ENCODE measurements around the gene PDS5A. TPM values are rescaled to one million over a fixed set of nuclear protein-coding genes. Genes with fewer than 3 reads are reported as not detected.

The PDS5A gene
- total and polyA plus RNA-seq, 9 of the 15 experiments (the other 6 are each of a cell fraction or from before 2014, with no cell fraction given), result 16.4 to 85.4 (median 70.0) TPM

- TF ChIP-seq ETV6 (IDR thresholded peaks at IDR 0.05; ENCODE audit: borderline replicate concordance in 1 of 2, low read depth in 2 of 2, low read length in 1 of 2) (no peak), ETV6 (CRISPR knock-in tag; IDR thresholded peaks at IDR 0.05; ENCODE audit: borderline replicate concordance) (no peak), SMARCC2 (IDR thresholded peaks at IDR 0.05; ENCODE audit: low read depth) (no peak), FOSL1 (tag; conservative IDR thresholded peaks at IDR 0.05) (peak; percentile 93), ATF7 (IDR thresholded peaks at IDR 0.05) (peak; percentile 41; the same call in 1 of the 2 replicates), SOX6 (IDR thresholded peaks at IDR 0.05) (no peak), MEF2D (tag; conservative IDR thresholded peaks at IDR 0.05; ENCODE audit: low read depth) (no peak), TEAD4 (IDR thresholded peaks at IDR 0.05; ENCODE audit: low read length) (peak; percentile 38; the same call in 1 of the 2 replicates), TEAD4 (CRISPR knock-in tag; IDR thresholded peaks at IDR 0.05; ENCODE audit: borderline replicate concordance) (no peak), ZNF583 (CRISPR knock-in tag; IDR thresholded peaks at IDR 0.05) (no peak), TAL1 (IDR thresholded peaks at IDR 0.05) (no peak), SMARCA4 (IDR thresholded peaks at IDR 0.05) (peak; percentile 64; the same call in 1 of the 2 replicates), SMARCE1 (IDR thresholded peaks at IDR 0.05) (peak; percentile 50; the same call in 1 of the 2 replicates), HES1 (IDR thresholded peaks at IDR 0.05; ENCODE audit: low read depth) (no peak), ZNF3 (CRISPR knock-in tag; IDR thresholded peaks at IDR 0.05) (no peak), NR2C1 (IDR thresholded peaks at IDR 0.05) (no peak), NR2C1 (tag; IDR thresholded peaks at IDR 0.05) (peak; percentile 39; the same call in 1 of the 2 replicates), THRA (IDR thresholded peaks at IDR 0.05) (no peak), JUND (IDR thresholded peaks at IDR 0.05; ENCODE audit: borderline replicate concordance, low read depth, low read length) (peak; percentile 93), JUND (tag; IDR thresholded peaks at IDR 0.05; ENCODE audit: borderline replicate concordance, low read depth, low read length) (peak; percentile 96), ZEB2 (IDR thresholded peaks at IDR 0.05) (0 out of 2 replicates have a peak, but pooled peaks have one; percentile 21), RCOR1 (IDR thresholded peaks at IDR 0.05; ENCODE audit: borderline replicate concordance in 1 of 2, low read depth in 2 of 2, low read length in 2 of 2) (0 out of 4 replicates have a peak, but pooled peaks of 1 of the 2 experiments have one; percentile 11), HNRNPL (IDR thresholded peaks at IDR 0.05; ENCODE audit: low read depth, low read length) (no peak), RBM39 (optimal IDR thresholded peaks at IDR 0.05; ENCODE audit: low read depth, low read length) (no peak), CBX3 (IDR thresholded peaks at IDR 0.05; ENCODE audit: borderline replicate concordance in 1 of 2, low read length in 2 of 2) (peak in 1 of 2 experiments; percentile 87; a peak in 2 of 3 replicates), NBN (IDR thresholded peaks at IDR 0.05; ENCODE audit: low read depth) (no peak), PRDM10 (IDR thresholded peaks at IDR 0.05; ENCODE audit: partially characterized antibody) (no peak)
Measured at GRCh38 chr4:39855909-39856512, 121.7 kb downstream of the PDS5A start (continued).

Measured in K562 (cell line).